GM12878 (cell line): ENCODE measurements around the gene LLPH. TPM values are rescaled to one million over a fixed set of nuclear protein-coding genes. Genes with fewer than 3 reads are reported as not detected.

Experiments used
- ATAC-seq: fragments of 200-7000 bp; cut with Tn5 transposase; 3 replicates; pipeline ENCODE4 v1.9.1; 2020; ENCODE audit warnings: mild to moderate bottlenecking, moderate library complexity
- BruUV-seq: library from RNA; stranded (reverse); fragments of 400-500 nt; replicated peaks from 2 replicates; lab custom pipeline; 2021; lab: Mats Ljungman, UMichigan
- CTCF ChIA-PET: fragments of 300-600 bp; sonication (Branson Sonifier 250); formaldehyde crosslinking; extraction: SDS; loops from one replicate; lab custom pipeline; 2021; ENCODE audit warnings: inconsistent platforms; lab: Yijun Ruan, JAX
- POLR2A ChIA-PET: fragments of 350-600 bp; formaldehyde crosslinking; extraction: SDS; loops from one replicate; lab custom pipeline; 2021; ENCODE audit warnings: inconsistent platforms; lab: Charles Lee
- RAD21 ChIA-PET: fragments of 300-600 bp; sonication (Branson Sonifier 250); formaldehyde crosslinking; loops from one replicate; lab custom pipeline; 2023; ENCODE audit warnings: antibody characterized with exemption; ENCODE audit not compliant: unreplicated experiment; lab: Charles Lee
- SMC1A ChIA-PET: fragments of 300-600 bp; sonication (Branson Sonifier 250); formaldehyde crosslinking; loops from one replicate; lab custom pipeline; 2023; ENCODE audit not compliant: unreplicated experiment, uncharacterized antibody; lab: Charles Lee
- DNase-seq: peaks from one replicate; pipeline ENCODE4 v3.0.0-alpha.2; 2011; ENCODE audit warnings: low read depth, low spot score
- FAIRE-seq: peaks from 3 replicates; lab custom pipeline; 2011; peaks lifted over from hg19 to GRCh38; lab: Jason Lieb, UNC
- H2AFZ ChIP-seq: 2 replicates; pipeline ENCODE4 v1.6.0; 2011; ENCODE audit warnings: low read depth, low read length, control low read depth; ENCODE audit not compliant: control insufficient read depth
- H3K27ac ChIP-seq: 2 replicates; pipeline ENCODE4 v1.5.1; 2011; ENCODE audit warnings: control low read depth; ENCODE audit not compliant: control insufficient read depth, insufficient read depth
- H3K27me3 ChIP-seq, 2 experiments: replicated peaks in 1 of 2; 2 replicates each; pipeline versions ENCODE4 v1.6.0 to v1.6.1; 2011; ENCODE audit warnings: low read length in 1 of 2; ENCODE audit not compliant: control insufficient read depth in 2 of 2, insufficient read depth in 2 of 2
- H3K36me3 ChIP-seq, 2 experiments: 2 replicates each; pipeline ENCODE4 v1.5.1; 2011; ENCODE audit warnings: low read length in 1 of 2; ENCODE audit not compliant: control insufficient read depth in 2 of 2, insufficient read depth in 2 of 2
- H3K4me1 ChIP-seq: 2 replicates; pipeline ENCODE4 v1.6.1; 2011; ENCODE audit warnings: mild to moderate bottlenecking, low read length, moderate library complexity, mixed read lengths; ENCODE audit not compliant: control insufficient read depth, insufficient read depth
- H3K4me2 ChIP-seq: 2 replicates; pipeline ENCODE4 v1.6.0; 2011; ENCODE audit warnings: control low read depth; ENCODE audit not compliant: control insufficient read depth, insufficient read depth
- H3K4me3 ChIP-seq: fragments of 200-600 bp; sonication (generic); 2 replicates; pipeline ENCODE4 v1.5.1; 2016
- H3K79me2 ChIP-seq: 2 replicates; pipeline ENCODE4 v1.6.0; 2011; ENCODE audit warnings: low read length; ENCODE audit not compliant: control insufficient read depth, insufficient read depth
- H3K9ac ChIP-seq: 2 replicates; pipeline ENCODE4 v1.8.0; 2011; ENCODE audit warnings: low read length, control low read depth, mixed read lengths; ENCODE audit not compliant: control insufficient read depth, insufficient read depth
- H3K9me3 ChIP-seq: replicated peaks from 3 replicates; pipeline ENCODE4 v1.5.1; 2011; ENCODE audit warnings: mild to moderate bottlenecking, low read length; ENCODE audit not compliant: control insufficient read depth, insufficient read depth
- H4K20me1 ChIP-seq: 2 replicates; pipeline ENCODE4 v1.6.0; 2011; ENCODE audit not compliant: control insufficient read depth, insufficient read depth
- ETV6 ChIP-seq, 2 experiments: fragments of 450-650 bp in 1 of 2; IDR thresholded peaks in 1 of 2; conservative IDR thresholded peaks in 1 of 2; 2 replicates each; pipeline ENCODE4 v1.6.1; 2014; ENCODE audit warnings: antibody characterized with exemption in 1 of 2, borderline replicate concordance in 1 of 2, low read depth in 1 of 2, mild to moderate bottlenecking in 1 of 2, moderate library complexity in 1 of 2
- FOXK2 ChIP-seq: fragments of 450-650 bp; IDR thresholded peaks from 2 replicates; pipeline ENCODE4 v1.6.1; 2017; ENCODE audit warnings: mild to moderate bottlenecking, moderate library complexity
- IKZF1 ChIP-seq: fragments of 450-650 bp; conservative IDR thresholded peaks from 2 replicates; pipeline ENCODE4 v1.6.1; 2017; ENCODE audit warnings: antibody characterized with exemption, mild to moderate bottlenecking
- NFYB ChIP-seq: IDR thresholded peaks from 2 replicates; pipeline ENCODE4 v1.6.1; 2011; ENCODE audit warnings: low read depth, mild to moderate bottlenecking, low read length, improper control_type of control experiment, moderate library complexity; ENCODE audit not compliant: insufficient read depth
- POLR2A ChIP-seq: IDR thresholded peaks from 2 replicates; pipeline ENCODE4 v1.6.1; 2011; ENCODE audit warnings: low read depth, mild to moderate bottlenecking, low read length
- RAD51 ChIP-seq: fragments of 450-650 bp; IDR thresholded peaks from 2 replicates; pipeline ENCODE4 v1.6.1; 2016; ENCODE audit warnings: moderate library complexity, mild to moderate bottlenecking, inconsistent platforms
- STAT3 ChIP-seq: IDR thresholded peaks from 2 replicates; pipeline ENCODE4 v1.6.1; 2011; ENCODE audit warnings: low read depth, low read length, improper control_type of control experiment
- SUPT20H ChIP-seq: IDR thresholded peaks from 2 replicates; pipeline ENCODE4 v1.6.1; 2011; ENCODE audit warnings: low read depth, mild to moderate bottlenecking, low read length, moderate library complexity, borderline replicate concordance; ENCODE audit not compliant: control insufficient read depth
- SUZ12 ChIP-seq: fragments of 200-600 bp; sonication (generic); IDR thresholded peaks from one replicate; pipeline ENCODE4 v1.6.1; 2018; ENCODE audit warnings: antibody characterized with exemption, mild to moderate bottlenecking; ENCODE audit not compliant: unreplicated experiment
- TARDBP ChIP-seq: IDR thresholded peaks from 2 replicates; pipeline ENCODE4 v1.6.1; 2016; ENCODE audit warnings: borderline replicate concordance
- TCF3 ChIP-seq: IDR thresholded peaks from 2 replicates; pipeline ENCODE4 v1.6.1; 2012; ENCODE audit warnings: low read depth, mild to moderate bottlenecking, low read length, borderline replicate concordance; ENCODE audit not compliant: insufficient read depth
- YY1 ChIP-seq: IDR thresholded peaks from 2 replicates; pipeline ENCODE4 v1.6.1; 2011; ENCODE audit warnings: low read depth, mild to moderate bottlenecking, low read length
- ZNF622 ChIP-seq: fragments of 450-650 bp; IDR thresholded peaks from 2 replicates; pipeline ENCODE4 v1.6.1; 2017; ENCODE audit warnings: mild to moderate bottlenecking, inconsistent platforms
- WGBS: methylation state at CpG from one replicate; pipeline ENCODE4 v1.1.6; 2016; ENCODE audit warnings: low lambda C conversion rate; ENCODE audit not compliant: insufficient replicate concordance, insufficient coverage; ENCODE audit errors: missing lambda C conversion rate; 5-methylcytosine and 5-hydroxymethylcytosine counted together
- in situ Hi-C: fragments of 300-500 bp; cut with MboI; formaldehyde crosslinking; loops from 9 replicates; pipeline ENCODE4 v1.14.3; 2018; ENCODE audit warnings: mixed read lengths
- intact Hi-C: fragments of 100-400 bp; cut with micrococcal nuclease; formaldehyde crosslinking; loops from one replicate; pipeline ENCODE4 v1.14.2; 2022; ENCODE audit not compliant: unreplicated experiment
- polyA plus RNA-seq, 11 experiments: library from polyadenylated mRNA; depleted of rRNA in 4 of 11; unstranded in 6 of 11; stranded (reverse) in 5 of 11; fragments of >200 nt; fragmentation: Nextera tagmentation in 4 of 11; fragmentation: Illumina TruSeq in 1 of 11; extraction: Ambion mirVana in 4 of 11; extraction: Trizol in 1 of 11; gene quantifications; 1 replicate in 1 of 11; 2 replicates in 10 of 11; pipeline versions ENCODE4 v1.2.1 to v1.2.3, GENCODE V29; 2011 to 2016; ENCODE audit warnings: inconsistent platforms in 2 of 11, missing spikeins in 2 of 11, low read depth in 1 of 11
- total RNA-seq, 4 experiments: library from RNA; depleted of rRNA in 3 of 4; stranded (reverse); fragments of >200 nt in 3 of 4; fragmentation: Illumina TruSeq in 1 of 4; extraction: Trizol in 1 of 4; gene quantifications; 2 replicates each; pipeline versions ENCODE4 v1.2.1 to v1.2.3, GENCODE V29; 2013 to 2021
- TF ChIP-seq, protein P1 (sequence below): fragments of 450-650 bp; IDR thresholded peaks from 2 replicates; pipeline ENCODE4 v1.6.1; 2016; ENCODE audit warnings: mild to moderate bottlenecking
- TF ChIP-seq, protein P2 (sequence below): fragments of 450-650 bp; formaldehyde crosslinking; IDR thresholded peaks from 2 replicates; pipeline ENCODE4 v1.5.0; 2022; ENCODE audit warnings: mild to moderate bottlenecking, missing genetic modification characterization
- TF ChIP-seq, protein P3 (sequence below): fragments of 450-650 bp; IDR thresholded peaks from 2 replicates; pipeline ENCODE4 v1.6.1; 2016; ENCODE audit warnings: mild to moderate bottlenecking

The LLPH gene
- total and polyA plus RNA-seq, 10 of the 15 experiments (the other 5 are each of a cell fraction or from before 2014, with no cell fraction given), result 15.2 to 107 (median 70.4) TPM

DNA sequence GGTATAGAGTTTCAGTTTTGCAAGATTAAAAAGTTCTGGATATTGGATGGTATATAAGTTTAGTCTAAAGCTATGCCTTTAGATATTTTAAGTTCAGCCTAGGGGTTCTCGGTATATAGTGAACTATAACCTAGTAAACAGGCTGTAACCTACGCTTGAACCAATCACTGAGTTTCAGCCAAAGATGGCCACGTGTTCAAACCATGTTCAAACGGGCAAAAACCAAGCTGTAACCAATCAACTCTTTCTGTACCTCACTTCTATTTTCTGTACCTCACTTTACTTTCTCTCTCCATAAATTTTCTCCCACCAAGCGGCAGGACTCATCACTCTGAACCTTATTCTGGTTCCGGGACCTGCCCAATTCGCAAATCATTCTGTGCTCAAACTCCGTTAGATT lies 37.9 kb upstream of the LLPH start:
- in situ Hi-C loops, result loop anchor here (5.0 kb wide), 1 partner anchor 134 kb away; the partner anchor contains the start of gene HELB
- Histone ChIP-seq H3K4me2 (peak overlapping the region; percentile 81), H3K9ac (peak overlapping the region; percentile 94), H3K36me3 (peaks cover 0 to 6% of the 10 kb centered on the region in 2 experiments; a peak in 1 of 4 replicates), H3K27me3 (no peaks in the 10 kb centered on the region), H3K27ac (peak overlapping the region; percentile 99), H3K79me2 (peaks cover 47% of the 10 kb centered on the region), H3K4me3 (peak overlapping the region; percentile 62), H2AFZ (no peak overlapping the region; the same call in 1 of the 2 replicates), H3K4me1 (no peaks in the 10 kb centered on the region), H3K9me3 (peaks cover 22% of the 10 kb centered on the region), H4K20me1 (no peaks in the 10 kb centered on the region)
- intact Hi-C loops, result loop anchor here (2.0 to 10.0 kb wide), 3 partner anchors 22 to 1764 kb away; partner anchors contain the start of genes HELB and XPOT
- CTCF ChIA-PET, result interaction anchor here (0.7 to 2.6 kb wide), 15 partner anchors 8 to 240 kb away, joined by 3 to 20 read pairs (median 4); partner anchors contain the start of genes IRAK3 and LLPH
- POLR2A ChIA-PET, result interaction anchor here (1.1 to 2.6 kb wide), 6 partner anchors 9 to 134 kb away, joined by 3 to 12 read pairs (median 5); partner anchors contain the start of genes HELB and LLPH
- DNase-seq, result no peak
- ATAC-seq, result peak; percentile 13; the same call in 1 of the 3 replicates
- TF ChIP-seq, protein P1, sequence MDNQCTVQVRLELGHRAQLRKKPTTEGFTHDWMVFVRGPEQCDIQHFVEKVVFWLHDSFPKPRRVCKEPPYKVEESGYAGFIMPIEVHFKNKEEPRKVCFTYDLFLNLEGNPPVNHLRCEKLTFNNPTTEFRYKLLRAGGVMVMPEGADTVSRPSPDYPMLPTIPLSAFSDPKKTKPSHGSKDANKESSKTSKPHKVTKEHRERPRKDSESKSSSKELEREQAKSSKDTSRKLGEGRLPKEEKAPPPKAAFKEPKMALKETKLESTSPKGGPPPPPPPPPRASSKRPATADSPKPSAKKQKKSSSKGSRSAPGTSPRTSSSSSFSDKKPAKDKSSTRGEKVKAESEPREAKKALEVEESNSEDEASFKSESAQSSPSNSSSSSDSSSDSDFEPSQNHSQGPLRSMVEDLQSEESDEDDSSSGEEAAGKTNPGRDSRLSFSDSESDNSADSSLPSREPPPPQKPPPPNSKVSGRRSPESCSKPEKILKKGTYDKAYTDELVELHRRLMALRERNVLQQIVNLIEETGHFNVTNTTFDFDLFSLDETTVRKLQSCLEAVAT, result peak; percentile 70
- TF ChIP-seq, protein P2, sequence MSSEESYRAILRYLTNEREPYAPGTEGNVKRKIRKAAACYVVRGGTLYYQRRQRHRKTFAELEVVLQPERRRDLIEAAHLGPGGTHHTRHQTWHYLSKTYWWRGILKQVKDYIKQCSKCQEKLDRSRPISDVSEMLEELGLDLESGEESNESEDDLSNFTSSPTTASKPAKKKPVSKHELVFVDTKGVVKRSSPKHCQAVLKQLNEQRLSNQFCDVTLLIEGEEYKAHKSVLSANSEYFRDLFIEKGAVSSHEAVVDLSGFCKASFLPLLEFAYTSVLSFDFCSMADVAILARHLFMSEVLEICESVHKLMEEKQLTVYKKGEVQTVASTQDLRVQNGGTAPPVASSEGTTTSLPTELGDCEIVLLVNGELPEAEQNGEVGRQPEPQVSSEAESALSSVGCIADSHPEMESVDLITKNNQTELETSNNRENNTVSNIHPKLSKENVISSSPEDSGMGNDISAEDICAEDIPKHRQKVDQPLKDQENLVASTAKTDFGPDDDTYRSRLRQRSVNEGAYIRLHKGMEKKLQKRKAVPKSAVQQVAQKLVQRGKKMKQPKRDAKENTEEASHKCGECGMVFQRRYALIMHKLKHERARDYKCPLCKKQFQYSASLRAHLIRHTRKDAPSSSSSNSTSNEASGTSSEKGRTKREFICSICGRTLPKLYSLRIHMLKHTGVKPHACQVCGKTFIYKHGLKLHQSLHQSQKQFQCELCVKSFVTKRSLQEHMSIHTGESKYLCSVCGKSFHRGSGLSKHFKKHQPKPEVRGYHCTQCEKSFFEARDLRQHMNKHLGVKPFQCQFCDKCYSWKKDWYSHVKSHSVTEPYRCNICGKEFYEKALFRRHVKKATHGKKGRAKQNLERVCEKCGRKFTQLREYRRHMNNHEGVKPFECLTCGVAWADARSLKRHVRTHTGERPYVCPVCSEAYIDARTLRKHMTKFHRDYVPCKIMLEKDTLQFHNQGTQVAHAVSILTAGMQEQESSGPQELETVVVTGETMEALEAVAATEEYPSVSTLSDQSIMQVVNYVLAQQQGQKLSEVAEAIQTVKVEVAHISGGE (CRISPR knock-in tag), result no peak
- TF ChIP-seq, protein P3, sequence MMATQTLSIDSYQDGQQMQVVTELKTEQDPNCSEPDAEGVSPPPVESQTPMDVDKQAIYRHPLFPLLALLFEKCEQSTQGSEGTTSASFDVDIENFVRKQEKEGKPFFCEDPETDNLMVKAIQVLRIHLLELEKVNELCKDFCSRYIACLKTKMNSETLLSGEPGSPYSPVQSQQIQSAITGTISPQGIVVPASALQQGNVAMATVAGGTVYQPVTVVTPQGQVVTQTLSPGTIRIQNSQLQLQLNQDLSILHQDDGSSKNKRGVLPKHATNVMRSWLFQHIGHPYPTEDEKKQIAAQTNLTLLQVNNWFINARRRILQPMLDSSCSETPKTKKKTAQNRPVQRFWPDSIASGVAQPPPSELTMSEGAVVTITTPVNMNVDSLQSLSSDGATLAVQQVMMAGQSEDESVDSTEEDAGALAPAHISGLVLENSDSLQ, result no peak
- TF ChIP-seq IKZF1 (no peak), SUPT20H (no peak), TARDBP (no peak), SUZ12 (no peak), NFYB (peak; percentile 77), STAT3 (no peak), TCF3 (no peak), ZNF622 (no peak), FOXK2 (no peak), ETV6 (conservative IDR thresholded peaks at IDR 0.05 in 1 of 2, IDR thresholded peaks at IDR 0.05 in 1 of 2; ENCODE audit: borderline replicate concordance in 1 of 2, low read depth in 1 of 2) (no peak), RAD51 (peak; percentile 69), YY1 (0 out of 2 replicates have a peak, but pooled peaks have one; percentile 26), POLR2A (no peak)
- RAD21 ChIA-PET, result interaction anchor here (0.9 to 2.8 kb wide), 11 partner anchors 17 to 135 kb away, joined by 3 to 20 read pairs (median 5); partner anchors contain the start of genes HELB and LLPH
- 88% methylated on average over 8 of the region's 8 CpGs for WGBS
- no peak for FAIRE-seq
- SMC1A ChIA-PET, result interaction anchor here (0.9 to 2.5 kb wide), 18 partner anchors 8 to 137 kb away, joined by 3 to 21 read pairs (median 6); partner anchors contain the start of genes HELB, IRAK3 and LLPH
- no TSS peak for BruUV-seq
